HCT116 (cell line): ENCODE data around the gene DNMT3B. TPM values are rescaled to one million over a fixed set of nuclear protein-coding genes. Genes with fewer than 3 reads are reported as not detected.
"Not testable (repeated sequence)": the region's sequence is repeated elsewhere in the genome, so short reads cannot be mapped to it uniquely, and the experiment has no call there.

Experiments used
- ATAC-seq: fragments of 200-7000 bp; cut with Tn5 transposase; 2 replicates; pipeline ENCODE4 v1.9.1; 2020; ENCODE audit warnings: mild to moderate bottlenecking, moderate library complexity
- BruUV-seq: library from RNA; stranded (reverse); fragments of 400-500 nt; replicated peaks from 2 replicates; lab custom pipeline; 2021; lab: Mats Ljungman, UMichigan
- CTCF ChIA-PET: fragments of 300-600 bp; sonication (Branson Sonifier 250); formaldehyde crosslinking; loops from one replicate; lab custom pipeline; 2021; ENCODE audit warnings: antibody characterized with exemption; lab: Charles Lee
- POLR2A ChIA-PET: fragments of 300-600, 350-600 bp; sonication (Branson Sonifier 250); formaldehyde crosslinking; loops from one replicate; lab custom pipeline; 2021; ENCODE audit warnings: antibody characterized with exemption; lab: Charles Lee
- RAD21 ChIA-PET, 2 experiments: fragments of 300-600 bp; sonication (Branson Sonifier 250); formaldehyde crosslinking; loops; one replicate each; lab custom pipeline; 2023; ENCODE audit warnings: low total read pairs in 2 of 2; ENCODE audit not compliant: uncharacterized antibody in 2 of 2, unreplicated experiment in 2 of 2, low non-redundant PET in 1 of 2; lab: Charles Lee
- DNase-seq: peaks from one replicate; pipeline ENCODE4 v3.0.0-alpha.2; 2010; ENCODE audit warnings: low read depth, low spot score
- H2AFZ ChIP-seq: fragments of 200-600 bp; shearing (Covaris generic), sonication (generic); 2 replicates; pipeline ENCODE4 v1.6.1; 2017; ENCODE audit warnings: low read depth, mixed run types, mixed read lengths, antibody characterized with exemption, low read length; ENCODE audit not compliant: poor library complexity, severe bottlenecking
- H3K27ac ChIP-seq: 2 replicates; pipeline ENCODE4 v1.5.1; 2012; ENCODE audit warnings: low read depth, low read length
- H3K27me3 ChIP-seq: fragments of 200-600 bp; sonication (generic); 2 replicates; pipeline ENCODE4 v1.6.1; 2016; ENCODE audit warnings: mixed run types, low read length, mixed read lengths; ENCODE audit not compliant: insufficient read depth
- H3K36me3 ChIP-seq, 2 experiments: fragments of 200-500 bp in 1 of 2; fragments of 200-600 bp in 1 of 2; sonication (Bioruptor generic) in 1 of 2; sonication (generic) in 1 of 2; 2 replicates each; pipeline versions ENCODE4 v1.5.1 to v1.6.1; 2014 to 2016; ENCODE audit warnings: low read length in 2 of 2, inconsistent platforms in 1 of 2, mixed read lengths in 1 of 2, mixed run types in 1 of 2; ENCODE audit not compliant: insufficient read depth in 2 of 2, control insufficient read depth in 1 of 2
- H3K4me1 ChIP-seq, 2 experiments: fragments of 200-600 bp in 1 of 2; sonication (generic) in 1 of 2; 2 replicates each; pipeline versions ENCODE4 v1.5.1 to v1.6.1; 2012 to 2017; ENCODE audit warnings: low read length in 2 of 2, inconsistent platforms in 1 of 2, mild to moderate bottlenecking in 1 of 2, mixed read lengths in 1 of 2, mixed run types in 1 of 2, moderate library complexity in 1 of 2; ENCODE audit not compliant: insufficient read depth in 2 of 2, control insufficient read depth in 1 of 2
- H3K4me2 ChIP-seq: fragments of 200-600 bp; sonication (generic); 2 replicates; pipeline ENCODE4 v1.6.1; 2017; ENCODE audit warnings: mixed run types, low read length, mixed read lengths
- H3K4me3 ChIP-seq, 2 experiments: fragments of 200-600 bp in 1 of 2; sonication (generic) in 1 of 2; replicated peaks in 1 of 2; 2 replicates each; pipeline ENCODE4 v1.5.1; 2011 to 2016; ENCODE audit warnings: low read length in 2 of 2, control low read depth in 1 of 2, low read depth in 1 of 2, mild to moderate bottlenecking in 1 of 2, mixed read lengths in 1 of 2, mixed run types in 1 of 2
- H3K79me2 ChIP-seq: fragments of 200-600 bp; sonication (generic); 2 replicates; pipeline ENCODE4 v1.6.1; 2017; ENCODE audit warnings: mild to moderate bottlenecking, mixed run types, low read length, moderate library complexity, mixed read lengths; ENCODE audit not compliant: insufficient read depth
- H3K9ac ChIP-seq: fragments of 200-600 bp; sonication (generic); 2 replicates; pipeline ENCODE4 v1.6.1; 2016; ENCODE audit warnings: low read length, mixed read lengths
- H3K9me2 ChIP-seq: fragments of 200-600 bp; sonication (generic), shearing (Covaris generic); 2 replicates; pipeline ENCODE4 v1.6.1; 2017; ENCODE audit warnings: mixed run types, mild to moderate bottlenecking, moderate library complexity; ENCODE audit not compliant: insufficient read depth
- H3K9me3 ChIP-seq, 2 experiments: fragments of 200-500 bp in 1 of 2; fragments of 200-600 bp in 1 of 2; sonication (Bioruptor generic) in 1 of 2; sonication (generic) in 1 of 2; 2 replicates each; pipeline ENCODE4 v1.6.1; 2014 to 2017; ENCODE audit warnings: low read length in 2 of 2, mixed read lengths in 2 of 2, inconsistent platforms in 1 of 2, low read depth in 1 of 2, mild to moderate bottlenecking in 1 of 2, mixed run types in 1 of 2, moderate library complexity in 1 of 2; ENCODE audit not compliant: control insufficient read depth in 1 of 2, insufficient read depth in 1 of 2
- H4K20me1 ChIP-seq: fragments of 200-600 bp; sonication (generic), shearing (Covaris generic); 2 replicates; pipeline ENCODE4 v1.6.1; 2017; ENCODE audit warnings: mixed run types, mild to moderate bottlenecking, moderate library complexity; ENCODE audit not compliant: insufficient read depth
- CEBPB ChIP-seq: IDR thresholded peaks from 2 replicates; pipeline ENCODE4 v1.6.1; 2012; ENCODE audit warnings: low read depth
- ELF1 ChIP-seq: IDR thresholded peaks from 2 replicates; pipeline ENCODE4 v1.6.1; 2012; ENCODE audit warnings: low read depth, borderline replicate concordance
- ZFX ChIP-seq: fragments of 450-650 bp; IDR thresholded peaks from 2 replicates; pipeline ENCODE4 v1.6.1; 2017
- intact Hi-C: fragments of 100-400 bp; cut with micrococcal nuclease; formaldehyde crosslinking; loops from 2 replicates; pipeline ENCODE4 v1.10.0; 2022
- total RNA-seq: library from RNA; stranded (reverse); gene quantifications from one replicate; pipeline ENCODE4 v1.2.1, GENCODE V29; 2021; ENCODE audit not compliant: unreplicated experiment
- TF ChIP-seq, protein P1 (sequence below): IDR thresholded peaks from 2 replicates; pipeline ENCODE4 v1.6.1; 2012

DNMT3B gene
- total RNA-seq, 1 experiment from 2014 or later = 22.2 TPM

DNA sequence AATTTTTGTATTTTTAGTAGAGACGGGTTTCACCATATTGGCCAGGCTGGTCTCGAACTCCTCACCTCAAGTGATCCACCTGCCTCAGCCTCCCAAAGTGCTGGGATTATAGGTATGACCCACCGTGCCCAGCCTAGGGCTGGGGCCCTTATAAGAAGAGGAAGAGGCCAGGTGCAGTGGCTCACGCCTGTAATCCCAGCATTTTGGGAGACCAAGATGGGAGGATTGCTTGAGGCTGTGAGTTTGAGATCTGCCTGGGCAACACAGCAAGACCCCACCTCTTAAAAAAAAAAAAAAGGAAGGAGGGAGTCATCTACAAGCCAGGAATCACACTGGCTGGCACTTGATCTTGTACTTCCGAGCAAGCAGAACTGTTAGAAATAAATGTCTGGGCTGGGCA lies 32.9 kb upstream of the DNMT3B start:
- H2AFZ ChIP-seq, POLR2A ChIA-PET, H3K9me2 ChIP-seq, DNase-seq, ATAC-seq, H3K36me3 ChIP-seq, BruUV-seq, H3K9me3 ChIP-seq, H3K9ac ChIP-seq, H3K27me3 ChIP-seq, CTCF ChIA-PET, H3K79me2 ChIP-seq, intact Hi-C loops, H4K20me1 ChIP-seq, H3K4me2 ChIP-seq, RAD21 ChIA-PET, H3K4me3 ChIP-seq, H3K27ac ChIP-seq: not testable (repeated sequence)
- peaks cover 18 to 21% of the 10 kb centered on the region in 2 experiments for H3K4me1 ChIP-seq

DNA sequence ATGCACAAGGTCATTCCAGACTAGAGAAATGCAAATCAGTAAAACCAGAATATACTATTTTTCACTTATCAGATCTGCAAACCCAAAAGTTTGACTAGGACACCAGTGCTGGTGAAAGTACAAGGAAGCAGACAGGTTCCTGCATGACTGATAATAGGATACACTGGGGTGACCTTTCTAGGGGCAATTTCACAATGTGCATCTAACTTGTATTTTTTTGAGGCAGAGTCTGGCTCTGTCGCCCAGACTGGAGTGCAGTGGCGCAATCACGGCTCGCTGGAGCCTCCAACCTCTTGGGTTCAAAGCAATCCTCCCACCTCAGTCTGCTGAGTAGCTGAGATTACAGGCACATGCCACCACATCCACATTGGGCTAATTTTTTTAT lies 30.3 kb upstream of the DNMT3B start:
- H3K27ac ChIP-seq = peak overlapping the region; percentile 15; the same call in 1 of the 2 replicates
- TF ChIP-seq CEBPB (no peak), ELF1 (no peak), ZFX (no peak)
- TF ChIP-seq, protein P1, sequence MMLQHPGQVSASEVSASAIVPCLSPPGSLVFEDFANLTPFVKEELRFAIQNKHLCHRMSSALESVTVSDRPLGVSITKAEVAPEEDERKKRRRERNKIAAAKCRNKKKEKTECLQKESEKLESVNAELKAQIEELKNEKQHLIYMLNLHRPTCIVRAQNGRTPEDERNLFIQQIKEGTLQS = no peak
- ChIA-PET POLR2A (no interaction called here), CTCF (no interaction called here), RAD21 (no interaction called here)
- H3K4me3 ChIP-seq = no peak overlapping the region
- H3K9me3 ChIP-seq = no peaks in the 10 kb centered on the region
- H3K9ac ChIP-seq = no peak overlapping the region
- no peaks in the 10 kb centered on the region for H3K79me2 ChIP-seq
- no peaks in the 10 kb centered on the region for H3K36me3 ChIP-seq
- no TSS peak for BruUV-seq
- H3K9me2 ChIP-seq = no peaks in the 10 kb centered on the region
- intact Hi-C loops = no loop called here
- no peak overlapping the region for H2AFZ ChIP-seq
- H3K4me1 ChIP-seq = peaks cover 18 to 21% of the 10 kb centered on the region in 2 experiments
- DNase-seq (no peak), ATAC-seq (no peak)
- H3K27me3 ChIP-seq = no peaks in the 10 kb centered on the region
- H4K20me1 ChIP-seq = no peaks in the 10 kb centered on the region
- peak overlapping the region; percentile 53 for H3K4me2 ChIP-seq
